Activated CD4-positive, CD25-positive, alpha-beta regulatory T cell treated with anti-CD3 and anti-CD28 coated beads, Interleukin-2, amount 50 U/mL, for 24 hours (primary cell): ENCODE data around the gene OR51Q1.

Experiments
- ATAC-seq, 2 donors: fragments of 150-1000 bp; cut with Tn5 transposase; one replicate each; pipeline ENCODE4 v1.10.0; 2021; ENCODE audit warnings: mild to moderate bottlenecking in 1 of 2, moderate library complexity in 1 of 2

The OR51Q1 gene, protein sequence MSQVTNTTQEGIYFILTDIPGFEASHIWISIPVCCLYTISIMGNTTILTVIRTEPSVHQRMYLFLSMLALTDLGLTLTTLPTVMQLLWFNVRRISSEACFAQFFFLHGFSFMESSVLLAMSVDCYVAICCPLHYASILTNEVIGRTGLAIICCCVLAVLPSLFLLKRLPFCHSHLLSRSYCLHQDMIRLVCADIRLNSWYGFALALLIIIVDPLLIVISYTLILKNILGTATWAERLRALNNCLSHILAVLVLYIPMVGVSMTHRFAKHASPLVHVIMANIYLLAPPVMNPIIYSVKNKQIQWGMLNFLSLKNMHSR

DNA sequence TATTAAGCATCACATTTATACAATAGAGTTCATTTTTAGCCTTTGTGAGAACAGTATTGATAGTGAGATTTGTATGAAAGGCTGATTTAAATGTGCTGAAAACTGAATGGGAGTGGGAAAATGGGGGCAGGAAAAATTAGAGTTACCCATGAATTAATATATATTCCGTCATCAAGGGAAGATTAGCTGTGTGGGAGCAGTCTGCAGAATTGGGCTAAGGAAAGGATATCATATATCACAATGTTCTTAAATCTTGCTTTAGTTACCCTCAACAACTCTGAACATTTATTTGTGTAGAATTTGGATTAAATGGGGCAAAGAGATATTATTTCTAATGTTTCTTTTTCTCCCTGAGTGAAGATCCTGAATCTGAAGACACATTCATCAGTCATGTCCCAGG is at the start of gene OR51Q1:
OR51Q1 (plus strand) TSS at position 301 of the 400 bp plus-strand sequence; CDS start at position 391, 90 bp downstream.
- ATAC-seq: no peak

DNA sequence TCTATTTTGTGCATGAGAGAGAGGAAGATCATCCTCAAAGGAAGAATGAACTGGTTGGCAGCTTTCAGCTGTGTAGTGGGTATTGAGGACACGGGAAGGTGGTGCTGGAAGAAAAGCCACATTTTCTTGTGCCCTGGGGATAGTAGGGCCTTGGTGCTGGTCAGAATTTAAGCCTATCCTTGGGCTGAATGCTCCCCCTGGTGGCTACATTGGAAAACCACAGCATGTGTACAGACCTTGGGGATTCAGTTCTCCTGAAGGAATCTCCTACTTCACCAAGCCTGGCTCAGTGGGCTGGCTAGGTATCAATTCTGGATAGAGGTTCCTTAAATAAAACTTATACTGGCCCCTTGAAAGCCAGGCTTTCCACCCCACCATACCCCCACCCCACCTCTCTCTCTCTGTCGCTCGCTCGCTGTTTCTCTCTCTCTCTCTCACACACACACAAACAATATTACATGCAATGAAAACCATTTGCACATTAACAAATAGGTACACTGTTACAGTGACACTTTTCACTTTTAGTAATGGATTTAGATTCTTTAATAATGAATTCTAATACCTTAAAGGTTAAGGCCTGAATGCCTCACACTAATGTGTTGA is 41.1 kb upstream of the OR51Q1 start:
- no peak for ATAC-seq

DNA sequence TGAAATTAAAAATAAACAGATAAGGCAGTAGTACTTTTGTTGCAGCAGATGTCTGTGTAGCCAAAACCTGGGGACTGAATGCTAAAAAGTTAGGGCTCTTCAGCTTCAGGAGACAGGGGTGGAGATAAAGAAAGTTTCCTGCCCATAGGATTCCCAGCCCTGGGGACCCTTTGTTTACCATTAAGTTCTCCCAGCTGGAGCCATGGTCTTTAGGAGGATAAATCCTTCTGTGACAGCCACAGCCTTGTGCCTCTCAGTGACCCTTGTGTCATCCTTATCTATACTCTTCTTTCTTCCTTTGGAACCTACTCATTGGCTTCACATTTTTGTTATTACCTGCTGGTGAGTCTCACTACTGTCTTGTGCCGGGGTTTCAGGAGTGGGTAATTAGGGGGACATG is 38.3 kb upstream of the OR51Q1 start, which contains the start of gene OR51M1:
OR51M1 (plus strand) TSS at position 237 of the 400 bp plus-strand sequence. CDS start 5,587 bp downstream, outside the sequence.
- no peak for ATAC-seq

DNA sequence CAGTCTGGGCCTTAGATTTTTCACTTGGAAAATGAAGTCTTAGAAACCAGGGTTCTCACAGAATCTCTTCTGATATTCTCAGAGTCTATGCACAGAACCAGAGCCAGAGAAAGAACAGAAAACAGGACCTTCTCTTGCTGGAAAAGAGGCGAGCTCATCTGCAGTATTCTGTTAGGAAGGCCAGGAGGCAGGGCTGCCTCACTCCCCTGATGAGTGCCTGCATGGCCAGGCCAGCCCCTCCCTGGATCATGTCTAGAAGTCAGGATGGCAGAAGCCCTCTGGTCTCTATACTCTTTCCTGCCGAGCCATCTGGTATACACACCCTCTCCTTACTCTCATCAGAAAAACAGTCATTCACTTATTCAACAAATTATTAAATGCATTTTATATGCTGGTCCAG is 37.6 kb upstream of the OR51Q1 start:
- ATAC-seq: no peak

DNA sequence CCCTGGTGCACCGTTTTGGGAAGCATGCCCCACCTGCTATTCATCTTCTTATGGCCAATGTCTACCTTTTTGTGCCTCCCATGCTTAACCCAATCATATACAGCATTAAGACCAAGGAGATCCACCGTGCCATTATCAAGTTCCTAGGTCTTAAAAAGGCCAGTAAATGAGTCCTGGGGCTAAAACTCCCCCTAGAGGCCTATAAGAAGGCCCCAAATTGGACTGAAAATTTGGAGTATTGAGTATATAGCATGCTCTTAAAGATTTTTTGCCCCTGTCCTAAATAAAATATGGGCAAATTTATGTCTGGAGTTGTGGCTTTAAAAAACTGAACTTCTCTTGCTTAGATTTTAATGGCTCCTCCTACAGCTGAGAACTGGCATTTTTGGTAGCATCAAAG is 31.7 kb upstream of the OR51Q1 start:
- no peak for ATAC-seq

DNA sequence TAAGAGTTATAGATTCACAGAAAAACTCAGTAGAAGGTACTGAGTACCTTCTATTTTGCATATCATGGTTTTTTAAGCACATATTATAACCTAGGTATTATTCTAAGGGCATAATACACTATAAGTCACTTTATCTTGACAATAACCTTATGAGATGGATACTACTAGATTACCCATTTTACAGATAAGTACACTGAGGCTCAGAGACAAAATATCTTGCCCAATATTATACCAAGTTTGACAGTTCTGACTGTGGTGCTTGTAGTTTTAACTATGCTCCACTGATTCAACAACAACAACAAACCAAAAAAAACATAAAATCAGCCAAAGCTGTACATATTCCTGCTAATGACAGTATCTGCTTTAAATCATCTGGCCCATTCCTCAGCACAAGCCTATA is 27.8 kb upstream of the OR51Q1 start:
- no peak for ATAC-seq

DNA sequence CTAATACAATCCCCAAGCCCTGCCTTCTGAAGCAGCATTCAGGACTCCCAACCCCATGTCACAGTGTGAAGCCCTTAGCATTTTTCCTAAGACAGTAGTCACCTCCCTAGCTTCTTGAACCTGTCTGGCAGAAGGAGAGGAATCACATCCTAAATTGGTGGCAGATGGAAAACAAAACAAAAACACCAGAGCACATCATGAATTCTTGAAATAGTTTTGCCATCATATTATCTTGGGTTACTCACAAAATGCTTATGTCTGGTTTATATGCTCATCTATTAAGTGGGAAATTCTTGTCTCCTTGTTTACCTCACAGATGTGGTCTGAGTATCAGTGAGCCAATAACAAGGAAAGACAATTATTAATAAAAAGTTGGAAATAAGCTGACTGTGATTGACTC is 23.0 kb upstream of the OR51Q1 start:
- ATAC-seq: no peak

DNA sequence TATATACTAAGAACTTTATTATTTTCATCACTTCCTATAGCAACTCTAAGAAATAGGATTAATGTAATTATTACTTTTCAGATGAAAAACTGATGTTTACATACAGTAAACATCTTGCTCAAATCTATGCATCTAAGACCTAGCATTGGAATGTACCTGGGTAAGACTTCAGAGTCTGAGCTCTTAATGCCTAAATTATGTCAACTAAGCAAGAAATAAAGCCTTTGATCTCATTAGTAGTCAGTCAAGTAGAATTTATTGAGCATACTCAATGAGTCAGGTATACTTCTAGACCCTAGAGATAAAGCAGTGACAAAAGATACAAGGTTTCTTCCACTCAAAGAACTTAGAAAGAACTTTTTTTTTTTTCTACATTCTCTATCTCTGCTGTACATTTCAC is 16.7 kb upstream of the OR51Q1 start:
- no peak for ATAC-seq

DNA sequence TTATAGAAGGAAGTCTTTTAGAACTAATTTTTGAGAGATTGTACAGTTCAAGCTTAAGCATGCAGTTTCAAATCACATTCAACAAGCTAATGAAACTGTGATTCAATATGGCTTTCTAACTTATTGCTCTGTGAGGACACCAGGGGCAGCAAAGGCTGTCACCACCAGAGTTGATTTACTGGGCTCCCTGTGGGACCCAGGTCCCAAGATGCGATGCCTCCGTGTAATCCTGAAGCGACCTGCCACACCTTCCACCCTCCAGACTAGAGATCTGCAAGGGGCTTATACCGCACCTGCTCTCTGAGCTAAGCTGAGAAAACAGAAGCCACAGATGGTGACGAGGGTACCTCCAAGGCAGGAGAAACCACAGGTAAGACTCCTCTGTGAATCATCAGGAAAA is 918 bp upstream of the OR51Q1 start:
- no peak for ATAC-seq

DNA sequence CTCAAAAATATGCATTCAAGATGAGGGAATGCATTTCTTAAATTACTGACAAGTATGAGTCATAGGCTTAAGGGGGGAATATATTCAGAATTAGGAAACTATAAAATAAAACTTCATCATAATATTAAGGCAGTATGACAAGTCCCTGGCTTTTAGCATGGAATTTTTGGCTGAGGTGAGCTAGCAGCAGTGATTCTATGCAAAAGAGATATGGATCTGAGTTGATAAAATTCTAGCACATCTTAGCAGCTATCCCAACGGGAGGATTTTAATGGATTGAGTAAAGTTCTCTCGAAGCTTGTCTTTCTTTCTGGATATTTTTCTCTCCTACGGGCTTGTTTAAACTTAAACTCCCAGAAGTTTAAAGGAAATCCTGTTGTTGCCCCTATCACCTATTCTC is 1.2 kb downstream of the OR51Q1 start:
- ATAC-seq: no peak

DNA sequence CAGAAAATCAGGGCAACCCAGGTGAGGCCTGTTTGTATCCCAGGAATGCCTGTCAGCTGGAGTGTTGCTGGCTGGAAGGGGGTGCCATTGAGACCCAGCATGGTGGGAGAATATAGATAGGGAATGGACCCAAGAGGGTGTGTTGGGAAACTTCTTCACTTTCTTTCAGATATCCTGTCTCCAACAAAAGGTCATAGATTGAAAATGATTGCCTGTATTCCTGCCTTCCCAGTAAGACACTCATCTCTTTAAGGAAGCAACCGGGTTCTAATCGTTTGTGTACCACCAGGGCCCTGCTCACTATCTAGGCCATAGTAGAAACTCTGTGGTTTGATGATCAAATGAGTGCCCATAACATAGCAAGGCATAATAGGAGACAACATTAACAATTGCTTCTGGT is 19.5 kb downstream of the OR51Q1 start, which contains the start of gene OR51I1:
OR51I1 (minus strand) TSS at position 101 of the 400 bp plus-strand sequence; CDS start at position 101, 0 bp downstream.
- no peak for ATAC-seq

DNA sequence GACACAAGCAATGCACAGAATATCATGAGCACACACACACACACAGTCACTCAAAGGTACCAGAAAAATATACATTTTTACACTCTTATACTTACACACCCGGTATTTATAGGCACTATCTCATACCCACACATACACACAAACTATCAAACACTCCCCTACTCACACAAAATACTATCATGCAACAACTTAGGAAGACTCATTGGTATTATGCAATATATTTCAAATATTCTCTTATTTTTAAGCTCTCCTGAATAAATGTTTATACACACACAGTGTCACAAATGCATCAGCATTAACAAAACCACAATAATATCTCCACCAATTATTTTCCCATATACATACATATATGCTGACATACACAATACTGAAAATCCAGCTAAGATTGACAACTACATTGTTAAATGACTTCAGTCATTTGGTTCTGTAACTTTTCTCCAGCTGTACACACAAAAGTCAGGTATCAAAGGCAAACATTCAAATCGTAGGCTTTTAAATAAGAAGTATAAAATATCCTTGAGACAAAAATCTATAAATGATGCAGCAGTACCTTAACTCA is 22.0 kb downstream of the OR51Q1 start:
- no peak for ATAC-seq

DNA sequence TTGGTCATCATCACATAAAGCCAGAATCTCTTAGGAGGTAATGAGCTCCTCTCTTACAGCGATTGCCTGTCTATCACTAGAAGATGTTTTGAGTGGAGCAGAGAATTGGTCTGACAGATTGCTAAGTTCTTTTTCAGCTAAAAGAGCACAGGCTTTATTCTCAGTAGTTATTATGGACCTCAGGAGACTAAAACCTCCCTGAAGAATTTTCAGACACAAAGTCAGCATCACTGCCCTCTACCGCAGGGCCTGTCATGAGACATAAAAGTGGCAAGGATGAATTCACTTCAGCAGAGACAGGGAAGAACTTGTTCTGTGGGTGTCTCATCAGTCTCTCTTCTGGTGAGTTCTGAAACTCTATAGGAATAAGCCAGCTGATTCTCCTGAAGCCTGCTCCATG is 27.1 kb downstream of the OR51Q1 start, which contains the start of gene OR51I2:
OR51I2 (plus strand) TSS at position 301 of the 400 bp plus-strand sequence. CDS start 4,166 bp downstream, outside the sequence.
- no peak for ATAC-seq

DNA sequence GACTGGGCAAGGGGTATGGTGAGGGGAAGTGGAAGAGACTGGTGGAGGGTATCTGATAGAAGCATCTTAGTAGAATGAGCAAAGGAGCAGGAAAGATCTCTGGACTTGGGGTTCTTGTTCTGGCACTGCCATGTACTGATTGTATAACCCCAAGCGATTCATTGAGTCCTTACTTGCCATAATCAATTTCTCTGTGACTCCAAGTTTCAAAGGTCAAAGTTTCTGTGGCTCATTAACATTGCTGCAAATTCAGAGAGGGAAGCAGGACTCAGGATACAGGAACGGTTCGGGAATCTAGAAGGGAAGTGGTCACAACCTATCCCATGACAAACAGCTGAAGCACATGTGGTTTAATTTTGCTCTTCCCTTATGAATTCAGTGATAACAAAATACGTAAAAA is 27.5 kb downstream of the OR51Q1 start:
- no peak for ATAC-seq

DNA sequence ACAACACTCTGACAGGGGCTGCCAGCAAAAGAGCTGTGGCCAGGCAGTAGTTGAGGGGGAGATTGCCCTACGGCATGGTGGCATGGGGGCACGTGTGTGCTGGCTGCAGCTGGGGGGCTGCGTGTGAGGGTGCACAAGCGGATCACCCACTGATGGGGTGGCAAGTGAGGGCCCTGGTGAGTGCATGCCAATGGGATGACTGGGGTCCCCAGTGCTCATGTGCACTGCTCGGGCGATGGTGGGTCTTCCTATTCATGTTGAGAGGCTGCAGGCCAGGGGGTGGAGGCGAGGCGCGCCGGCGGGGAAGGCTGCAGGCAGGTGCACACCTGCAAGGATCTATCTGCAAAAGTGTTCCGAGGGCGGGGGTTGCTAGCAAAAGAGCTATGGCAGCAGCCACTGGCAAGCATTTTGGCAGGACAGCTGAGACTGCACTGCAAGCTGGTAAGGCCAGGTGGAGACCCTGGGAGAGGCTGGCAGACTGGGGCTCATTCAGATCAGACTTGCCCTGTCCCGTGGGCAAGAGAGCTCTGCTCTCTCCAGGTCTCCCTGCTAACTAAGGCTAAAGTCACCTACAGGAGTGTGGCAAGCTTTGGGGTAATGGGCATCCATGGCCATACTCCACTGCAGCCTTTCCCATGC is 39.2 kb downstream of the OR51Q1 start:
- ATAC-seq: no peak

DNA sequence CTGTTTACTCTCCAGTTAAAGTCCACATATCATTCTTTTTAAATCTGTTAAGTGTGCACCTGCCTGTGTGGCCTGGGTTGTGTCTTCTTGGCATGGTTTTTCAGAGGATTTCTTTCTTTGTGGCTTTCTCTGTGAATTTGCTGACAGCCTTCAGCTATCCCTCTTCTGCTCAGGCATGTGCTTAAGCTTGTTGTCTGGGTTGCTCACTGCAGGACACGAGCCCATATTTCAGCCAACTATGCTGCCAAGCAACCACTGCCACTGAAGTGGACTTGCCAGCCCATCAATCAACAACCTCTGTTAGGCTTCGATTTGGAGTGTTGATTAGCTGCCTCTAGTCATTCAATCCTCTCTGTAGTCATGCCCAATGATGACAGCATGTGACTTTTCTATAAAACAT is 45.6 kb downstream of the OR51Q1 start:
- ATAC-seq: no peak
